Endothelial cell (in vitro differentiated cells): ENCODE results near the gene KIAA2012. TPM values are rescaled to one million over a fixed set of nuclear protein-coding genes. Genes with fewer than 3 reads are reported as not detected.
A peak's percentile ranks its signal among the peaks of the same experiment; 100 is the strongest.

Experiments
- DNase-seq: peaks from one replicate; pipeline ENCODE4 v3.0.0; 2021; ENCODE audit warnings: low spot score
- H3K27ac Mint-ChIP-seq: one replicate; pipeline ENCODE4 v1.8.0; 2021; ENCODE audit warnings: mixed read lengths, inconsistent platforms; ENCODE audit not compliant: unreplicated experiment
- H3K27me3 Mint-ChIP-seq: one replicate; pipeline ENCODE4 v1.8.0; 2021; ENCODE audit warnings: mild to moderate bottlenecking, moderate library complexity, mixed read lengths, inconsistent platforms; ENCODE audit not compliant: unreplicated experiment
- H3K36me3 Mint-ChIP-seq: one replicate; pipeline ENCODE4 v1.8.0; 2021; ENCODE audit warnings: mild to moderate bottlenecking, low read depth, mixed read lengths, inconsistent platforms; ENCODE audit not compliant: unreplicated experiment
- H3K4me1 Mint-ChIP-seq: one replicate; pipeline ENCODE4 v1.8.0; 2021; ENCODE audit warnings: mild to moderate bottlenecking, mixed read lengths, inconsistent platforms; ENCODE audit not compliant: unreplicated experiment
- H3K4me3 Mint-ChIP-seq: one replicate; pipeline ENCODE4 v1.8.0; 2021; ENCODE audit warnings: mild to moderate bottlenecking, mixed read lengths, inconsistent platforms; ENCODE audit not compliant: unreplicated experiment
- H3K9me3 Mint-ChIP-seq: one replicate; pipeline ENCODE4 v1.8.0; 2021; ENCODE audit warnings: mixed read lengths, inconsistent platforms; ENCODE audit not compliant: unreplicated experiment
- CTCF ChIP-seq: fragments of 200-600 bp; sonication (generic); IDR thresholded peaks from one replicate; pipeline ENCODE4 v1.5.0; 2021; ENCODE audit warnings: antibody characterized with exemption; ENCODE audit not compliant: unreplicated experiment
- total RNA-seq: library from RNA; stranded (reverse); fragmentation: NEBNext Ultra II Directional; extraction: Animal tissue kit (Norgen Biotek cat#: 25700); gene quantifications from one replicate; pipeline ENCODE4 v1.2.1, GENCODE V29; 2021; ENCODE audit not compliant: unreplicated experiment

KIAA2012 gene
- total RNA-seq, 1 donor from 2014 or later: 0.08 TPM

GRCh38 chr2:202034249-202035088 lies 38.6 kb upstream of the KIAA2012 start:
- Mint-ChIP-seq H3K27ac (no peak overlapping the region), H3K36me3 (peaks cover 3% of the 10 kb centered on the region), H3K4me1 (peaks cover 33% of the 10 kb centered on the region), H3K27me3 (peaks cover 14% of the 10 kb centered on the region), H3K4me3 (peak overlapping the region; percentile 92), H3K9me3 (no peaks in the 10 kb centered on the region)
- TF ChIP-seq CTCF: no peak
- peak; percentile 35 for DNase-seq

GRCh38 chr2:202035089-202035940 lies 37.7 kb upstream of the KIAA2012 start:
- peak overlapping the region; percentile 92 for H3K4me3 Mint-ChIP-seq
- H3K9me3 Mint-ChIP-seq: no peaks in the 10 kb centered on the region
- peaks cover 32% of the 10 kb centered on the region for H3K4me1 Mint-ChIP-seq
- peak; percentile 70 for DNase-seq
- H3K36me3 Mint-ChIP-seq: peaks cover 3% of the 10 kb centered on the region
- peaks cover 14% of the 10 kb centered on the region for H3K27me3 Mint-ChIP-seq
- no peak overlapping the region for H3K27ac Mint-ChIP-seq
- peak; percentile 45 for TF ChIP-seq CTCF

GRCh38 chr2:202035941-202036372 lies 37.1 kb upstream of the KIAA2012 start:
- DNase-seq: peak; percentile 22
- no peak overlapping the region for H3K4me3 Mint-ChIP-seq
- H3K27ac Mint-ChIP-seq: no peak overlapping the region
- H3K4me1 Mint-ChIP-seq: peaks cover 33% of the 10 kb centered on the region
- TF ChIP-seq CTCF: no peak
- peaks cover 14% of the 10 kb centered on the region for H3K27me3 Mint-ChIP-seq
- peaks cover 3% of the 10 kb centered on the region for H3K36me3 Mint-ChIP-seq
- H3K9me3 Mint-ChIP-seq: no peaks in the 10 kb centered on the region

- Mint-ChIP-seq H3K36me3 (peaks cover 3% of the 10 kb centered on the region), H3K27me3 (peaks cover 14% of the 10 kb centered on the region), H3K9me3 (no peaks in the 10 kb centered on the region), H3K27ac (no peak overlapping the region), H3K4me1 (peaks cover 29% of the 10 kb centered on the region), H3K4me3 (no peak overlapping the region)
- no peak for TF ChIP-seq CTCF
- peak; percentile 36 for DNase-seq
Observed at GRCh38 chr2:202036601-202037037, 36.4 kb upstream of the KIAA2012 start.
